ENCODE measurements around the gene SYMPK. TPM values are rescaled to one million over a fixed set of nuclear protein-coding genes. Genes with fewer than 3 reads are reported as not detected.

Gene SYMPK
- 76.3 and 92.7 TPM in 2 replicates for polyA plus RNA-seq (2012; rRNA removed)
- 31.3 and 45.6 TPM in 2 replicates for polyA plus RNA-seq (2012; cell fraction: cytosol; rRNA removed)
- polyA plus RNA-seq (2012; cell fraction: nucleus; rRNA removed) = 170 and 185 TPM in 2 replicates

GRCh38 chr19:45862564-45863334 lies at the start of gene SYMPK:
TSS of gene SYMPK (minus strand) at chr19:45863147. CDS start at chr19:45854495, 8,652 bp downstream.
- Histone ChIP-seq H3K9me3 (no peaks in the 10 kb centered on the region), H3K27me3 (ENCODE audit: insufficient read depth) (peaks cover 19% of the 10 kb centered on the region; the same call in 1 of the 2 replicates), H4K20me1 (ENCODE audit: insufficient read depth) (no peaks in the 10 kb centered on the region), H3K4me1 (ENCODE audit: control insufficient read depth in 1 of 2, insufficient read depth in 2 of 2, low read depth in 1 of 2, low read length in 1 of 2) (peaks cover 0 to 6% of the 10 kb centered on the region in 2 experiments; a peak in 2 of 4 replicates), H3K9ac (peak within 1 kb of the TSS; percentile 90), H2AFZ (ENCODE audit: low read depth) (peak within 1 kb of the TSS; percentile 99), H3K4me2 (peak within 1 kb of the TSS; percentile 91), H3K4me3 (ENCODE audit: low read depth in 2 of 2, low read length in 1 of 2) (peak within 1 kb of the TSS; percentile 77 to 96), H3K9me2 (no peaks in the 10 kb centered on the region), H3K27ac (ENCODE audit: low read depth in 2 of 2, low read length in 1 of 2) (peak within 1 kb of the TSS; percentile 89 to 93), H3K79me2 (ENCODE audit: insufficient read depth) (peaks cover 51% of the 10 kb centered on the region), H3K36me3 (replicated peaks in 1 of 2; ENCODE audit: control insufficient read depth in 1 of 2, insufficient read depth in 2 of 2, low read length in 1 of 2) (peaks cover 5 to 24% of the 10 kb centered on the region in 2 experiments), H3F3A (replicated peaks; ENCODE audit: insufficient read depth) (peaks cover 19% of the 10 kb centered on the region)
- CTCF ChIA-PET = interaction anchor here (1.0 to 12.2 kb wide), 11 partner anchors 12 to 49 kb away, joined by 3 to 121 read pairs (median 6); partner anchors contain the start of genes IRF2BP1 and MYPOP
- POLR2A ChIA-PET = interaction anchor here (0.6 to 1.1 kb wide), 5 partner anchors 19 to 192 kb away, joined by 3 to 8 read pairs (median 4); partner anchors contain the start of genes CCDC61 and IRF2BP1
- WGBS (ENCODE audit: low lambda C conversion rate) = under 1% methylated on average over 52 of the region's 65 CpGs
- DNase-seq = peak; percentile 99
- TF ChIP-seq IRF3 (IDR thresholded peaks at IDR 0.05; ENCODE audit: low read depth, low read length) (no peak), POLR2AphosphoS5 (IDR thresholded peaks at IDR 0.05; ENCODE audit: low read depth, low read length) (peak; percentile 60), FOXJ3 (CRISPR knock-in tag; IDR thresholded peaks at IDR 0.05) (no peak), GABPA (IDR thresholded peaks at IDR 0.05; ENCODE audit: low read depth) (peak; percentile 96), MAX (IDR thresholded peaks at IDR 0.05; ENCODE audit: low read depth) (peak; percentile 76), NRF1 (IDR thresholded peaks at IDR 0.05; ENCODE audit: low read depth, low read length) (peak; percentile 90), TAF1 (IDR thresholded peaks at IDR 0.05; ENCODE audit: borderline replicate concordance, low read depth, low read length) (peak; percentile 69), CHD2 (IDR thresholded peaks at IDR 0.05; ENCODE audit: low read length, partially characterized antibody) (peak; percentile 97), YY1 (IDR thresholded peaks at IDR 0.05; ENCODE audit: low read depth) (peak; percentile 93), ELF1 (IDR thresholded peaks at IDR 0.05) (peak; percentile 93), REST (IDR thresholded peaks at IDR 0.05; ENCODE audit: low read depth, low read length) (0 out of 2 replicates have a peak, but pooled peaks have one; percentile 5)

All from SK-N-SH (cell line).